IMR-90 (cell line): Measurements from ENCODE around the gene SBK3.

Experiments used
- CEBPB ChIP-seq: IDR thresholded peaks from 2 replicates; pipeline ENCODE4 v1.6.1; 2012; ENCODE audit warnings: low read depth, low read length, improper control_type of control experiment
- FOS ChIP-seq: fragments of 150-350 bp; IDR thresholded peaks from 2 replicates; pipeline ENCODE4 v1.6.1; 2016; ENCODE audit warnings: low read depth, low read length
- MAFK ChIP-seq: IDR thresholded peaks from 2 replicates; pipeline ENCODE4 v1.6.1; 2012; ENCODE audit warnings: low read depth, low read length, improper control_type of control experiment
- NFE2L2 ChIP-seq: fragments of 150-350 bp; IDR thresholded peaks from 2 replicates; pipeline ENCODE4 v1.6.1; 2016; ENCODE audit warnings: low read depth, mild to moderate bottlenecking, low read length
- POLR2A ChIP-seq: IDR thresholded peaks from 2 replicates; pipeline ENCODE4 v1.6.1; 2012; ENCODE audit warnings: mild to moderate bottlenecking, low read depth, low read length
- RAD21 ChIP-seq: IDR thresholded peaks from 2 replicates; pipeline ENCODE4 v1.6.1; 2012; ENCODE audit warnings: low read length, improper control_type of control experiment
- RCOR1 ChIP-seq: IDR thresholded peaks from 2 replicates; pipeline ENCODE4 v1.6.1; 2012; ENCODE audit warnings: mild to moderate bottlenecking, low read length, improper control_type of control experiment; ENCODE audit not compliant: insufficient replicate concordance
- SMC3 ChIP-seq: fragments of 150-350 bp; IDR thresholded peaks from 2 replicates; pipeline ENCODE4 v1.6.1; 2016; ENCODE audit warnings: low read depth, mild to moderate bottlenecking, antibody characterized with exemption, low read length, moderate library complexity
- TF ChIP-seq, protein P1 (sequence below): conservative IDR thresholded peaks from 2 replicates; pipeline ENCODE4 v1.5.1; 2012; ENCODE audit warnings: mild to moderate bottlenecking, low read depth, low read length, improper control_type of control experiment
- TF ChIP-seq, protein P2 (sequence below): fragments of 150-350 bp; IDR thresholded peaks from 2 replicates; pipeline ENCODE4 v1.6.1; 2017; ENCODE audit warnings: mild to moderate bottlenecking, antibody characterized with exemption, low read length, low read depth
- TF ChIP-seq, protein P3 (sequence below): fragments of 150-350 bp; IDR thresholded peaks from 2 replicates; pipeline ENCODE4 v1.6.1; 2016; ENCODE audit warnings: low read depth, mild to moderate bottlenecking, low read length, moderate library complexity, borderline replicate concordance

DNA sequence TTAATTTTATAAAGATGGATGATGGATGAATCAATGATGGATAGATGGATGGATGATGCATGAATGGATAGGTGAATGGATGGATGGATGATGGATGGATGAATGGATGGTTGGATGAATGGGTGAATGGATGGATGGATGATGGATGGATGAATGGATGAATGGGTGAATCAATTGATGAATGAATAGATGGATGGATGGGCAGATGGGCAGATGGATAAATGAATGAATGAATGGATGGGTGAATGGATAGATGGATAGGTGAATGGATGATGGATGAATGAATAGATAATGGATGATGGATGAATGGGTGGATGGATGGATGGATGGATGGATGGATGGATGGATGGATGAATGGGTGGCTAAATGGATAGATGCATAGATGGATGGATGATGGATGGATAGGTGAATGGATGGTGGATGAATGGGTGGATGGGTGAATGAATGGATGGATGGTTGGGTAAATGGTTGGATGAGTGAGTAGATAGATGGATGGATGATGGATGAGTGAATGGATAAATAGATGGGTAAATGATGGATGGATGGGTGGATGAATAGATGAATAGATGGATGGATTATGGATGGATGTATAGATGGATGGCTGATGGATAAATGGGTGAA, 22.5 kb upstream of the SBK3 start:
- TF ChIP-seq, protein P1, sequence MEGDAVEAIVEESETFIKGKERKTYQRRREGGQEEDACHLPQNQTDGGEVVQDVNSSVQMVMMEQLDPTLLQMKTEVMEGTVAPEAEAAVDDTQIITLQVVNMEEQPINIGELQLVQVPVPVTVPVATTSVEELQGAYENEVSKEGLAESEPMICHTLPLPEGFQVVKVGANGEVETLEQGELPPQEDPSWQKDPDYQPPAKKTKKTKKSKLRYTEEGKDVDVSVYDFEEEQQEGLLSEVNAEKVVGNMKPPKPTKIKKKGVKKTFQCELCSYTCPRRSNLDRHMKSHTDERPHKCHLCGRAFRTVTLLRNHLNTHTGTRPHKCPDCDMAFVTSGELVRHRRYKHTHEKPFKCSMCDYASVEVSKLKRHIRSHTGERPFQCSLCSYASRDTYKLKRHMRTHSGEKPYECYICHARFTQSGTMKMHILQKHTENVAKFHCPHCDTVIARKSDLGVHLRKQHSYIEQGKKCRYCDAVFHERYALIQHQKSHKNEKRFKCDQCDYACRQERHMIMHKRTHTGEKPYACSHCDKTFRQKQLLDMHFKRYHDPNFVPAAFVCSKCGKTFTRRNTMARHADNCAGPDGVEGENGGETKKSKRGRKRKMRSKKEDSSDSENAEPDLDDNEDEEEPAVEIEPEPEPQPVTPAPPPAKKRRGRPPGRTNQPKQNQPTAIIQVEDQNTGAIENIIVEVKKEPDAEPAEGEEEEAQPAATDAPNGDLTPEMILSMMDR: no peak
- TF ChIP-seq POLR2A: no peak
- TF ChIP-seq MAFK: no peak
- no peak for TF ChIP-seq FOS
- no peak for TF ChIP-seq RAD21
- TF ChIP-seq, protein P2, sequence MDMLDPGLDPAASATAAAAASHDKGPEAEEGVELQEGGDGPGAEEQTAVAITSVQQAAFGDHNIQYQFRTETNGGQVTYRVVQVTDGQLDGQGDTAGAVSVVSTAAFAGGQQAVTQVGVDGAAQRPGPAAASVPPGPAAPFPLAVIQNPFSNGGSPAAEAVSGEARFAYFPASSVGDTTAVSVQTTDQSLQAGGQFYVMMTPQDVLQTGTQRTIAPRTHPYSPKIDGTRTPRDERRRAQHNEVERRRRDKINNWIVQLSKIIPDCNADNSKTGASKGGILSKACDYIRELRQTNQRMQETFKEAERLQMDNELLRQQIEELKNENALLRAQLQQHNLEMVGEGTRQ: no peak
- no peak for TF ChIP-seq CEBPB
- no peak for TF ChIP-seq RCOR1
- no peak for TF ChIP-seq SMC3
- TF ChIP-seq, protein P3, sequence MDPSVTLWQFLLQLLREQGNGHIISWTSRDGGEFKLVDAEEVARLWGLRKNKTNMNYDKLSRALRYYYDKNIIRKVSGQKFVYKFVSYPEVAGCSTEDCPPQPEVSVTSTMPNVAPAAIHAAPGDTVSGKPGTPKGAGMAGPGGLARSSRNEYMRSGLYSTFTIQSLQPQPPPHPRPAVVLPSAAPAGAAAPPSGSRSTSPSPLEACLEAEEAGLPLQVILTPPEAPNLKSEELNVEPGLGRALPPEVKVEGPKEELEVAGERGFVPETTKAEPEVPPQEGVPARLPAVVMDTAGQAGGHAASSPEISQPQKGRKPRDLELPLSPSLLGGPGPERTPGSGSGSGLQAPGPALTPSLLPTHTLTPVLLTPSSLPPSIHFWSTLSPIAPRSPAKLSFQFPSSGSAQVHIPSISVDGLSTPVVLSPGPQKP: no peak
- TF ChIP-seq NFE2L2: no peak
